GM08714 (cell line): ENCODE results near the gene DOCK7.

Source experiments
- H3K4me3 ChIP-seq: fragments of 200-500 bp; sonication (Bioruptor generic); 2 replicates; pipeline ENCODE4 v1.5.1; 2014; ENCODE audit warnings: mild to moderate bottlenecking, low read length, inconsistent platforms
- ZNF274 ChIP-seq: IDR thresholded peaks from 2 replicates; pipeline ENCODE4 v1.6.1; 2012; ENCODE audit warnings: mild to moderate bottlenecking, low read depth, low read length

DOCK7 gene

GRCh38 chr1:62424411-62424810 lies 263.8 kb downstream of the DOCK7 start:
- no peak for TF ChIP-seq ZNF274
- no peak overlapping the region for H3K4me3 ChIP-seq

- no peak for TF ChIP-seq ZNF274
- H3K4me3 ChIP-seq: no peak overlapping the region
Observed at GRCh38 chr1:62423580-62424242, 264.5 kb downstream of the DOCK7 start.

GRCh38 chr1:62420214-62420613 lies 268.0 kb downstream of the DOCK7 start:
- TF ChIP-seq ZNF274: no peak
- H3K4me3 ChIP-seq: no peak overlapping the region

- H3K4me3 ChIP-seq: no peak overlapping the region
- no peak for TF ChIP-seq ZNF274
Observed at GRCh38 chr1:62417351-62417999, 270.7 kb downstream of the DOCK7 start.

GRCh38 chr1:62415687-62416086 lies 272.5 kb downstream of the DOCK7 start:
- H3K4me3 ChIP-seq: no peak overlapping the region
- TF ChIP-seq ZNF274: no peak

GRCh38 chr1:62407398-62408009 lies 280.7 kb downstream of the DOCK7 start:
- H3K4me3 ChIP-seq: no peak overlapping the region
- no peak for TF ChIP-seq ZNF274

- no peak overlapping the region for H3K4me3 ChIP-seq
- TF ChIP-seq ZNF274: no peak
Observed at GRCh38 chr1:62406576-62406975, 281.6 kb downstream of the DOCK7 start.

GRCh38 chr1:62405247-62405646 lies 282.9 kb downstream of the DOCK7 start:
- TF ChIP-seq ZNF274: no peak
- no peak overlapping the region for H3K4me3 ChIP-seq
